Measurements from ENCODE around the gene RD3L.
"Not testable (repeated sequence)": the region's sequence is repeated elsewhere in the genome, so short reads cannot be mapped to it uniquely, and the experiment has no call there.

RD3L gene

GRCh38 chr14:103921855-103922200, 20.5 kb downstream of the RD3L start:
- peak overlapping the region; percentile 26 for H3K4me3 ChIP-seq (ENCODE audit: low read length)
- H3K36me3 ChIP-seq (ENCODE audit: control insufficient read depth, insufficient read depth, low read length); H3K9ac ChIP-seq (ENCODE audit: low read length); H3K27me3 ChIP-seq (ENCODE audit: control insufficient read depth, insufficient read depth, low read length); H3K4me1 ChIP-seq (ENCODE audit: control insufficient read depth, insufficient read depth, low read length); H3K27ac ChIP-seq (ENCODE audit: low read depth, low read length): not testable (repeated sequence)

GRCh38 chr14:103920981-103921854, 21.1 kb downstream of the RD3L start:
- Histone ChIP-seq H3K36me3 (ENCODE audit: control insufficient read depth, insufficient read depth, low read length) (no peaks in the 10 kb centered on the region), H3K4me1 (ENCODE audit: control insufficient read depth, insufficient read depth, low read length) (no peaks in the 10 kb centered on the region), H3K9ac (ENCODE audit: low read length) (peak overlapping the region; percentile 77), H3K27ac (ENCODE audit: low read depth, low read length) (peak overlapping the region; percentile 73), H3K4me3 (ENCODE audit: low read length) (peak overlapping the region; percentile 86), H3K27me3 (ENCODE audit: control insufficient read depth, insufficient read depth, low read length) (no peaks in the 10 kb centered on the region)

GRCh38 chr14:103916636-103917262, 25.6 kb downstream of the RD3L start:
- Histone ChIP-seq H3K27ac (ENCODE audit: low read depth, low read length) (no peak overlapping the region), H3K36me3 (ENCODE audit: control insufficient read depth, insufficient read depth, low read length) (peaks cover 12% of the 10 kb centered on the region), H3K9ac (ENCODE audit: low read length) (no peak overlapping the region), H3K4me3 (ENCODE audit: low read length) (no peak overlapping the region), H3K4me1 (ENCODE audit: control insufficient read depth, insufficient read depth, low read length) (no peaks in the 10 kb centered on the region), H3K27me3 (ENCODE audit: control insufficient read depth, insufficient read depth, low read length) (no peaks in the 10 kb centered on the region)

DNA sequence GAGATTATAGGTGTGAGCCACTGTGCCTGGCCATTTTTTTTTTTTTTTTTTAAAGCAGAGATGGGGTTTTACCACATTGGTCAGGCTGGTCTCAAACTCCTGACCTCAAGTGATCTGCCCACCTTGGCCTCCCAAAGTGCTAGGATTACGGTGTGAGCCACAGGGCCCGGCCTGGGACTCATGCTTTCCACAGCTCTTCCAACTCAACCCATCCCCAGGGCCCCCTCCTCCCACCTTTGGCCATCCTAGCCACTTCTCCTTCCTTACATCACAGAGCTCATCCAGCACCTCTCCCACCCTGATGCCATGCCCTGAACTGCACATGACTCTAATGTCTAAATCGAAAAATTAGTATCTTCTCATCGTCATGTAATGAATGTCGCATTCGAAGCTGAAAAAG, 26.7 kb downstream of the RD3L start:
- Histone ChIP-seq H3K4me3 (ENCODE audit: low read length) (no peak overlapping the region), H3K9ac (ENCODE audit: low read length) (no peak overlapping the region), H3K27me3 (ENCODE audit: control insufficient read depth, insufficient read depth, low read length) (no peaks in the 10 kb centered on the region), H3K27ac (ENCODE audit: low read depth, low read length) (no peak overlapping the region), H3K36me3 (ENCODE audit: control insufficient read depth, insufficient read depth, low read length) (peaks cover 15% of the 10 kb centered on the region), H3K4me1 (ENCODE audit: control insufficient read depth, insufficient read depth, low read length) (no peaks in the 10 kb centered on the region)

- H3K27ac ChIP-seq (ENCODE audit: low read depth, low read length) = no peak overlapping the region
- no peak overlapping the region for H3K9ac ChIP-seq (ENCODE audit: low read length)
- no peaks in the 10 kb centered on the region for H3K4me1 ChIP-seq (ENCODE audit: control insufficient read depth, insufficient read depth, low read length)
- no peak overlapping the region for H3K4me3 ChIP-seq (ENCODE audit: low read length)
- peaks cover 15% of the 10 kb centered on the region for H3K36me3 ChIP-seq (ENCODE audit: control insufficient read depth, insufficient read depth, low read length)
- H3K27me3 ChIP-seq (ENCODE audit: control insufficient read depth, insufficient read depth, low read length) = no peaks in the 10 kb centered on the region
These were observed 31.3 kb downstream of the RD3L start for GRCh38 chr14:103910984-103911383.

- Histone ChIP-seq H3K4me3 (ENCODE audit: low read length) (peak overlapping the region; percentile 57), H3K9ac (ENCODE audit: low read length) (no peak overlapping the region), H3K36me3 (ENCODE audit: control insufficient read depth, insufficient read depth, low read length) (peaks cover 15% of the 10 kb centered on the region), H3K27me3 (ENCODE audit: control insufficient read depth, insufficient read depth, low read length) (no peaks in the 10 kb centered on the region), H3K27ac (ENCODE audit: low read depth, low read length) (no peak overlapping the region), H3K4me1 (ENCODE audit: control insufficient read depth, insufficient read depth, low read length) (no peaks in the 10 kb centered on the region)
These were observed 31.9 kb downstream of the RD3L start for GRCh38 chr14:103910262-103910935.

GRCh38 chr14:103909531-103910261, 32.6 kb downstream of the RD3L start:
- no peak overlapping the region for H3K9ac ChIP-seq (ENCODE audit: low read length)
- no peaks in the 10 kb centered on the region for H3K27me3 ChIP-seq (ENCODE audit: control insufficient read depth, insufficient read depth, low read length)
- H3K4me1 ChIP-seq (ENCODE audit: control insufficient read depth, insufficient read depth, low read length) = no peaks in the 10 kb centered on the region
- H3K27ac ChIP-seq (ENCODE audit: low read depth, low read length) = no peak overlapping the region
- peaks cover 15% of the 10 kb centered on the region for H3K36me3 ChIP-seq (ENCODE audit: control insufficient read depth, insufficient read depth, low read length)
- H3K4me3 ChIP-seq (ENCODE audit: low read length) = peak overlapping the region; percentile 57

DNA sequence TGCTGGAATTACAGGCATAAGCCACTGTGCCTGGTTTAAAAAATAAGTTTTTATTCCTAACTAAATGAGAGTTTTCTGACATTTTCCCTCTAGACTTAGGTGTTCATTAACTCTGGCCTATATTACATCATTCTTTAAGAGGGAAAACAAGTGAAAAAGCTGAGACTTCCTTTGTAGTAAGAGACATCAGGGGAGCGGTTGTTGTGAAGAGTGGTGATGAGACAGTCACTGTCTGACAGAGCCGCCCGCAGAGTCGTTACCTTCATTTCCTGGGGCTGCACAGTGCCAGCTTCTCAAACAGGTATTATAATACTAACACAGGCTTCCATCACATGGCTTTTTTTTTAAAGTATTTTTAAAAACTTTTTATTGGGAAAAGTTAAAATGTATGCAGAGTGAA, 33.7 kb downstream of the RD3L start:
- Histone ChIP-seq H3K27me3 (ENCODE audit: control insufficient read depth, insufficient read depth, low read length) (no peaks in the 10 kb centered on the region), H3K4me1 (ENCODE audit: control insufficient read depth, insufficient read depth, low read length) (no peaks in the 10 kb centered on the region), H3K9ac (ENCODE audit: low read length) (no peak overlapping the region), H3K4me3 (ENCODE audit: low read length) (no peak overlapping the region), H3K36me3 (ENCODE audit: control insufficient read depth, insufficient read depth, low read length) (peaks cover 10% of the 10 kb centered on the region), H3K27ac (ENCODE audit: low read depth, low read length) (no peak overlapping the region)

GRCh38 chr14:103905842-103906456, 36.4 kb downstream of the RD3L start:
- no peak overlapping the region for H3K4me3 ChIP-seq (ENCODE audit: low read length)
- H3K36me3 ChIP-seq (ENCODE audit: control insufficient read depth, insufficient read depth, low read length) = no peaks in the 10 kb centered on the region

DNA sequence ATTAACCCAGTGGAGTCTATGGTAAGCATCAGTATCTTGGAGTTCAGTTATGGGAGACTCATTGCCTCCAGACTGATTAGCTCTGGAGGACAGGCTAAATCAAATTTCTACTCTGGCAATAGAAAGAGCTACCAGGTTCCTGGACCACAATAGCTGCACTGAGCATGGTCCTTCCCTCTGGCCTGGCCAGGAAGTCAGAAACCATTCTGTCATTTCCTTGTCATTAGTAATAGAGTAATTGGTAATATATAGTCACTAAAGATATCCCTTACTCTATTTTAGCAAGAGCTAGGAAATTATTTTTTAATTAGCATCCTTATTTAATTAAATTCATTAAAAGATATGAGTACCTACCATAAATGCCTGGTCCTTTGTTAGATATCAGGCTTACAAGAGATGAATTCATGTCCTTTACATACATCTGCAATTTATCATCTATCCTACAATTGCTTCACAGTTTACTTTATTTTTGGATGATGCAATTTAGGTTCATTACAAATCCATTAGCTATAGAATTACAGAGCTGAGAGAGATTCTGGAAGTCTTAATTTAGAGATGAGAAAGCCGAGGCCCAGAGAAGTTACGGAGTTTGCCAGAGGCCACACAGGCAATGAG, 37.7 kb downstream of the RD3L start:
- Histone ChIP-seq H3K36me3 (ENCODE audit: control insufficient read depth, insufficient read depth, low read length) (no peaks in the 10 kb centered on the region), H3K4me3 (ENCODE audit: low read length) (no peak overlapping the region), H3K27me3 (ENCODE audit: control insufficient read depth, insufficient read depth, low read length) (no peaks in the 10 kb centered on the region), H3K27ac (ENCODE audit: low read depth, low read length) (no peak overlapping the region), H3K9ac (ENCODE audit: low read length) (no peak overlapping the region), H3K4me1 (ENCODE audit: control insufficient read depth, insufficient read depth, low read length) (no peaks in the 10 kb centered on the region)

More at GRCh38 chr14:103905842-103906456, 36.4 kb downstream of the RD3L start:
- Histone ChIP-seq H3K27me3 (ENCODE audit: control insufficient read depth, insufficient read depth, low read length) (no peaks in the 10 kb centered on the region), H3K4me1 (ENCODE audit: control insufficient read depth, insufficient read depth, low read length) (no peaks in the 10 kb centered on the region), H3K27ac (ENCODE audit: low read depth, low read length) (no peak overlapping the region), H3K9ac (ENCODE audit: low read length) (no peak overlapping the region)

GRCh38 chr14:103899833-103900232, 42.5 kb downstream of the RD3L start:
- no peak overlapping the region for H3K4me3 ChIP-seq (ENCODE audit: low read length)
- H3K27me3 ChIP-seq (ENCODE audit: control insufficient read depth, insufficient read depth, low read length) = no peaks in the 10 kb centered on the region
- H3K9ac ChIP-seq (ENCODE audit: low read length) = no peak overlapping the region
- H3K27ac ChIP-seq (ENCODE audit: low read depth, low read length) = no peak overlapping the region
- H3K4me1 ChIP-seq (ENCODE audit: control insufficient read depth, insufficient read depth, low read length) = peaks cover 9% of the 10 kb centered on the region
- H3K36me3 ChIP-seq (ENCODE audit: control insufficient read depth, insufficient read depth, low read length) = no peaks in the 10 kb centered on the region
